AG09319 (cell line): ENCODE data around the gene EDIL3.

ENCODE experiments used
- DNase-seq: peaks from one replicate; pipeline ENCODE4 v3.0.0-alpha.2; 2010; ENCODE audit warnings: low read depth; ENCODE audit errors: extremely low read depth
- TF ChIP-seq, protein P1 (sequence below): IDR thresholded peaks from 2 replicates; pipeline ENCODE4 v1.5.1; 2011; ENCODE audit warnings: low read depth, mild to moderate bottlenecking, inconsistent platforms, low read length, moderate library complexity

EDIL3 gene

GRCh38 chr5:84218546-84218945 is 166.1 kb downstream of the EDIL3 start:
- TF ChIP-seq, protein P1, sequence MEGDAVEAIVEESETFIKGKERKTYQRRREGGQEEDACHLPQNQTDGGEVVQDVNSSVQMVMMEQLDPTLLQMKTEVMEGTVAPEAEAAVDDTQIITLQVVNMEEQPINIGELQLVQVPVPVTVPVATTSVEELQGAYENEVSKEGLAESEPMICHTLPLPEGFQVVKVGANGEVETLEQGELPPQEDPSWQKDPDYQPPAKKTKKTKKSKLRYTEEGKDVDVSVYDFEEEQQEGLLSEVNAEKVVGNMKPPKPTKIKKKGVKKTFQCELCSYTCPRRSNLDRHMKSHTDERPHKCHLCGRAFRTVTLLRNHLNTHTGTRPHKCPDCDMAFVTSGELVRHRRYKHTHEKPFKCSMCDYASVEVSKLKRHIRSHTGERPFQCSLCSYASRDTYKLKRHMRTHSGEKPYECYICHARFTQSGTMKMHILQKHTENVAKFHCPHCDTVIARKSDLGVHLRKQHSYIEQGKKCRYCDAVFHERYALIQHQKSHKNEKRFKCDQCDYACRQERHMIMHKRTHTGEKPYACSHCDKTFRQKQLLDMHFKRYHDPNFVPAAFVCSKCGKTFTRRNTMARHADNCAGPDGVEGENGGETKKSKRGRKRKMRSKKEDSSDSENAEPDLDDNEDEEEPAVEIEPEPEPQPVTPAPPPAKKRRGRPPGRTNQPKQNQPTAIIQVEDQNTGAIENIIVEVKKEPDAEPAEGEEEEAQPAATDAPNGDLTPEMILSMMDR, result no peak
- DNase-seq, result no peak

DNA sequence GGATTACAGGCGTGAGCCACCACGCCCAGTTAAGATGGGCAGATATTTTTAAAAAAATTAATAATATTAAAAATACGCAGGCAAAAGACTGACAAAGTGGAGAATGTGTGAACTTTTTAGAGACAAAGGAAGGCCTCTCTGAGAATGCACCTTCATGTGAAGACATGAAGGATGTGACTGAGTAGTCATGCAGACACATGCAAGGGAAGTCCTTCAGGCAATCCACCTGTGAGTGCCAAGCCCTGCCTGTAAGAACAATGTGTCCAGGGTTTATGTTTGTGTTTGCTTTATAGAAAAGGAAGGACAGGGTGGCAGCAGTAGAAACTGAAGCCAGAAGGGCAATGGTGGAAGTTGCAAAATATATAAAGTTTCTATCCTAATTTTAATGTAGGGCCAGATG is 169.2 kb downstream of the EDIL3 start:
- no peak for DNase-seq
- TF ChIP-seq, protein P1, result no peak

DNA sequence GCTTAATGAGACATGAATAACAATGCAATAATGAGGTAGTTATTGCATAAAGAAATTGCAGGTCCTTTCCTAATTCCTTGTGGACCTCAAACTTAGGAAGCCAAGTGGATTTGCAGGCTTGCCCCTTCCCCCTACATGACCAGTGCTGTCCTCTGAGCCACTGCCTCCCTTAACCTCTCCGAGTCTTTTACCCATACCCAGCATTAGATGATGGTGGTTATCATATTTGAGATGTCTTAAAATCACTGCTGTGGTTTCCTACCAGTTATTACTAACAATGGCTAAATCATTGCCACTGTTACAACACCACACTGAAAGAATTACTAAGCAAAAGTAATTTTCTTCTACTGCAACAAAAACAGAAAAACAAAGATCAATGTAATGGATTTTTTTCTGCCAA is 170.8 kb downstream of the EDIL3 start:
- TF ChIP-seq, protein P1, result no peak
- DNase-seq, result no peak

GRCh38 chr5:84213212-84213611 is 171.5 kb downstream of the EDIL3 start:
- DNase-seq, result no peak
- TF ChIP-seq, protein P1, result no peak

DNA sequence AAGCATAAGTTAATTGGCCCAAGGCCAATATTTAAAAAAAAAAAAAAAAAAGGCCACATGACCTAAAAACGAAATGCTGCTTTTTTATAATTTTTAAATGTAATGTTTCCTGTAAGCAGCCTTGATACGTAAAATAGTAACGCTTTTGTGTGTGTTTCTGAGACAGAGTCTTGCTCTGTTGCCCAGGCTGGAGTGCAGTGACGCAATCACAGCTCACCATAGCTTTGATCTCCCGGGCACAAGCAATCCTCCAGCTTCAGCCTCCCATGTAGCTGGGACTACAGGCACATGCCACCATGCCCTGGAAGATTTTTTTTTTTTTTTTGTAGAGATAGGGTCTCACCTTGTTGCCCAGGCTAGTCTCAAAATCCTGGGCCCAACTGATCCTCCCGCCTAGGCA is 179.9 kb downstream of the EDIL3 start:
- DNase-seq, result no peak
- TF ChIP-seq, protein P1, result no peak

- DNase-seq, result no peak
- TF ChIP-seq, protein P1, result no peak
These were observed 182.5 kb downstream of the EDIL3 start for GRCh38 chr5:84202136-84202535.

DNA sequence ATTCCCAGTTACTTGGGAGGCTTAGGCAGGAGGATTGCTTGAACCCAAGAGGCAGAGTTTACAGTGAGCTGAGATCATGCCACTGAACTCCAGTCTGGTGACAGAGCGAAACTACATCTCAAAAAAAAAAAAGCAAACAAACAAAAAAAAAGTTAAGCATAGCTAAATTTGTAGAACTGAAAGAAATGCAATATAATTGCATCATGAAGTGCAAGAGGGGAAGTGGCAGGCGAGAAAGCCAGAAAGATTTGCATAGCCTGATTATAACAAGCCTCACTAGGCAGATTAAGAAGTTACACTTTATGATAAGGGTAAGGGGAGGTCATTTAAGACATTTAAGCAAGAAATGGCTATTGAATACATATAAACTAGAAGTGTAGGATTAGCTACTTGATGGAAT is 187.1 kb downstream of the EDIL3 start:
- TF ChIP-seq, protein P1, result no peak
- no peak for DNase-seq

- no peak for DNase-seq
These were observed 193.4 kb downstream of the EDIL3 start for GRCh38 chr5:84191281-84191680.

More at GRCh38 chr5:84191281-84191680, 193.4 kb downstream of the EDIL3 start:
- TF ChIP-seq, protein P1, result no peak
